Esophagus muscularis mucosa (tissue), 4 donors: ENCODE measurements around the gene MRC2. TPM values are rescaled to one million over a fixed set of nuclear protein-coding genes. Genes with fewer than 3 reads are reported as not detected.
"Not testable (repeated sequence)": the region's sequence is repeated elsewhere in the genome, so short reads cannot be mapped to it uniquely, and the experiment has no call there.

ENCODE experiments used
- DNase-seq: peaks from one replicate; pipeline ENCODE4 v3.0.0-alpha.2; 2017; ENCODE audit errors: extremely low spot score
- H3K27ac ChIP-seq, 4 donors: fragments of 200-600 bp; sonication (generic); replicated peaks in 1 of 4; 1 replicate in 3 of 4; 2 replicates in 1 of 4; pipeline ENCODE4 v1.5.1; 2016 to 2019; ENCODE audit warnings: mild to moderate bottlenecking in 1 of 4
- H3K27me3 ChIP-seq, 4 donors: fragments of 200-600 bp; sonication (generic); one replicate each; pipeline versions ENCODE4 v1.5.1 to v1.6.0; 2016 to 2019
- H3K36me3 ChIP-seq, 4 donors: fragments of 200-600 bp; sonication (generic); one replicate each; pipeline ENCODE4 v1.5.1; 2016 to 2019
- H3K4me1 ChIP-seq, 4 donors: fragments of 200-600 bp; sonication (generic); one replicate each; pipeline ENCODE4 v1.5.1; 2016 to 2019
- H3K4me3 ChIP-seq, 4 donors: fragments of 200-600 bp; sonication (generic); 1 replicate in 2 of 4; 2 replicates in 2 of 4; pipeline ENCODE4 v1.5.1; 2016 to 2019; ENCODE audit warnings: mild to moderate bottlenecking in 4 of 4, moderate library complexity in 1 of 4
- H3K9me3 ChIP-seq, 4 donors: fragments of 200-600 bp; sonication (generic); 1 replicate in 3 of 4; 2 replicates in 1 of 4; pipeline ENCODE4 v1.5.1; 2016 to 2019
- EP300 ChIP-seq: sonication (generic); formaldehyde crosslinking; IDR thresholded peaks from one replicate; pipeline ENCODE4 v1.6.1; 2017; ENCODE audit warnings: antibody characterized with exemption
- POLR2A ChIP-seq: fragments of 450-650 bp; IDR thresholded peaks from one replicate; pipeline ENCODE4 v1.6.1; 2017; ENCODE audit warnings: antibody characterized with exemption, moderate library complexity, mild to moderate bottlenecking, low read depth
- POLR2AphosphoS5 ChIP-seq, 2 donors: sonication (generic); formaldehyde crosslinking; IDR thresholded peaks; one replicate each; pipeline ENCODE4 v1.6.1; 2017; ENCODE audit warnings: antibody characterized with exemption in 2 of 2
- WGBS: methylation state at CpG from one replicate; pipeline ENCODE4 v1.1.5; 2018; 5-methylcytosine and 5-hydroxymethylcytosine counted together
- intact Hi-C: fragments of 100-400 bp; cut with DNase I; formaldehyde crosslinking; loops from one replicate; pipeline ENCODE4 v1.15.1; 2023
- total RNA-seq, 4 donors: library from RNA; depleted of rRNA; stranded (reverse); fragments of >200 nt; gene quantifications; one replicate each; pipeline versions ENCODE4 v1.1.0 to v1.2.1, GENCODE V29; 2016
- TF ChIP-seq, protein P1 (sequence below), 3 experiments: fragments of 200-600 bp in 2 of 3; fragments of 450-650 bp in 1 of 3; sonication (generic) in 2 of 3; IDR thresholded peaks; one replicate each; pipeline ENCODE4 v1.5.1; 2017 to 2019; ENCODE audit warnings: antibody characterized with exemption in 3 of 3, mild to moderate bottlenecking in 2 of 3, moderate library complexity in 1 of 3

The MRC2 gene
- total RNA-seq, 4 donors from 2014 or later: 31.0 to 57.7 (median 40.4) TPM

- 67% methylated on average over 1 of the region's 1 CpG for WGBS
- H3K27me3 ChIP-seq: no peaks in the 10 kb centered on the region
- intact Hi-C loops: no loop called here
- H3K4me3 ChIP-seq: no peak overlapping the region
- H3K4me1 ChIP-seq: no peaks in the 10 kb centered on the region
- no peak overlapping the region for H3K27ac ChIP-seq
- no peak for DNase-seq
- no peaks in the 10 kb centered on the region for H3K9me3 ChIP-seq
- H3K36me3 ChIP-seq: peaks cover 40 to 96% (median 78%) of the 10 kb centered on the region in 4 donors
- TF ChIP-seq POLR2A (no peak), EP300 (no peak), POLR2AphosphoS5 (IDR thresholded peaks at IDR 0.05) (no peak)
- TF ChIP-seq, protein P1, sequence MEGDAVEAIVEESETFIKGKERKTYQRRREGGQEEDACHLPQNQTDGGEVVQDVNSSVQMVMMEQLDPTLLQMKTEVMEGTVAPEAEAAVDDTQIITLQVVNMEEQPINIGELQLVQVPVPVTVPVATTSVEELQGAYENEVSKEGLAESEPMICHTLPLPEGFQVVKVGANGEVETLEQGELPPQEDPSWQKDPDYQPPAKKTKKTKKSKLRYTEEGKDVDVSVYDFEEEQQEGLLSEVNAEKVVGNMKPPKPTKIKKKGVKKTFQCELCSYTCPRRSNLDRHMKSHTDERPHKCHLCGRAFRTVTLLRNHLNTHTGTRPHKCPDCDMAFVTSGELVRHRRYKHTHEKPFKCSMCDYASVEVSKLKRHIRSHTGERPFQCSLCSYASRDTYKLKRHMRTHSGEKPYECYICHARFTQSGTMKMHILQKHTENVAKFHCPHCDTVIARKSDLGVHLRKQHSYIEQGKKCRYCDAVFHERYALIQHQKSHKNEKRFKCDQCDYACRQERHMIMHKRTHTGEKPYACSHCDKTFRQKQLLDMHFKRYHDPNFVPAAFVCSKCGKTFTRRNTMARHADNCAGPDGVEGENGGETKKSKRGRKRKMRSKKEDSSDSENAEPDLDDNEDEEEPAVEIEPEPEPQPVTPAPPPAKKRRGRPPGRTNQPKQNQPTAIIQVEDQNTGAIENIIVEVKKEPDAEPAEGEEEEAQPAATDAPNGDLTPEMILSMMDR (IDR thresholded peaks at IDR 0.05): no peak
These were observed 26.7 kb upstream of the MRC2 start for GRCh38 chr17:62600805-62601204.

GRCh38 chr17:62601471-62601870, 26.0 kb upstream of the MRC2 start:
- Histone ChIP-seq H3K27me3 (no peaks in the 10 kb centered on the region), H3K4me3 (no peak overlapping the region), H3K36me3 (peaks cover 41 to 96% (median 78%) of the 10 kb centered on the region in 4 donors), H3K4me1 (no peaks in the 10 kb centered on the region), H3K9me3 (no peaks in the 10 kb centered on the region), H3K27ac (no peak overlapping the region)
- intact Hi-C loops: no loop called here
- TF ChIP-seq POLR2AphosphoS5 (IDR thresholded peaks at IDR 0.05) (no peak), POLR2A (no peak), EP300 (no peak)
- TF ChIP-seq, protein P1 (IDR thresholded peaks at IDR 0.05): peak in 1 of 3 experiments; percentile 7
- no peak for DNase-seq
- 76% methylated on average over 2 of the region's 2 CpGs for WGBS

GRCh38 chr17:62603783-62604182, 23.7 kb upstream of the MRC2 start:
- H3K27ac ChIP-seq, intact Hi-C loops, DNase-seq, H3K27me3 ChIP-seq, H3K4me3 ChIP-seq, H3K9me3 ChIP-seq, H3K4me1 ChIP-seq: not testable (repeated sequence)
- 98% methylated on average over 6 of the region's 6 CpGs for WGBS
- peaks cover 53 to 96% (median 81%) of the 10 kb centered on the region in 4 donors for H3K36me3 ChIP-seq

- Histone ChIP-seq H3K36me3 (peaks cover 54 to 96% (median 81%) of the 10 kb centered on the region in 4 donors), H3K27ac (no peak overlapping the region), H3K9me3 (no peaks in the 10 kb centered on the region), H3K27me3 (no peaks in the 10 kb centered on the region), H3K4me1 (no peaks in the 10 kb centered on the region), H3K4me3 (no peak overlapping the region)
- TF ChIP-seq POLR2A (no peak), POLR2AphosphoS5 (IDR thresholded peaks at IDR 0.05) (no peak)
- TF ChIP-seq, protein P1 (IDR thresholded peaks at IDR 0.05): no peak
- DNase-seq: no peak
- intact Hi-C loops: no loop called here
- 97% methylated on average over 7 of the region's 7 CpGs for WGBS
These were observed 21.9 kb upstream of the MRC2 start for GRCh38 chr17:62605588-62605987.

GRCh38 chr17:62611292-62611691, 16.2 kb upstream of the MRC2 start:
- Histone ChIP-seq H3K4me3 (no peak overlapping the region), H3K36me3 (peaks cover 43 to 98% (median 91%) of the 10 kb centered on the region in 4 donors), H3K27me3 (no peaks in the 10 kb centered on the region), H3K4me1 (no peaks in the 10 kb centered on the region), H3K27ac (no peak overlapping the region), H3K9me3 (no peaks in the 10 kb centered on the region)
- intact Hi-C loops: no loop called here
- no peak for TF ChIP-seq EP300
- TF ChIP-seq POLR2A: no peak
- TF ChIP-seq POLR2AphosphoS5 (IDR thresholded peaks at IDR 0.05): no peak
- TF ChIP-seq, protein P1 (IDR thresholded peaks at IDR 0.05): no peak
- 94% methylated on average over 5 of the region's 5 CpGs for WGBS
- no peak for DNase-seq
